ENCODE results near the gene TOP2B.

DNA sequence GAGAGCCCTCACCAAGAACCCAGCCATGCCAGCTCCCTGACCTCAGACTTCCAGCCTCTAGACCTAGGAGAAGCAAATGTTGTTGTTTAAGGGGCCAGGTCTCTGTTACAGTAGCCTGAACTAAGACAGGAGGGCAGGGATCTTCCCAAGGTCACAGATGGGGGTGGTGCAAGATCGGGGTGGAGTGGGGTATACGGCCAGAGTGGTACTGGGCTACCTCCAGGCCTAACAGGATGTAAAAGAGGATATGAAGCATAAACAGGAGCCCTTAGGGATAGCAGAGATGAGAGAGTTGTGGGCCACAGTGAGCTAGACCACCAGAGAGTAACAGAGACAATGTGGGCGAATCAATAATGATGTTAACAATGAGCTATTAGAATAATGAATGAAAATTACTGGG lies 82.9 kb downstream of the TOP2B start:
- TF ChIP-seq CTCF (IDR thresholded peaks at IDR 0.05) = no peak
- no peak for TF ChIP-seq POLR2AphosphoS5 (IDR thresholded peaks at IDR 0.05; ENCODE audit: low read depth, low read length)
- TF ChIP-seq SIN3A (IDR thresholded peaks at IDR 0.05; ENCODE audit: borderline replicate concordance, insufficient read depth, low read depth, low read length) = no peak

Measured in Panc1 (cell line).